Panc1 (cell line): Measurements from ENCODE around the gene BAMBI. TPM values are rescaled to one million over a fixed set of nuclear protein-coding genes. Genes with fewer than 3 reads are reported as not detected.

Source experiments
- ATAC-seq: fragments of 200-7000 bp; cut with Tn5 transposase; 2 replicates; pipeline ENCODE4 v1.9.1; 2020; ENCODE audit warnings: mild to moderate bottlenecking, moderate library complexity
- BruUV-seq: library from RNA; stranded (reverse); fragments of 400-500 nt; replicated peaks from 2 replicates; lab custom pipeline; 2021; lab: Mats Ljungman, UMichigan
- CTCF ChIA-PET: fragments of 300-600 bp; sonication (Branson Sonifier 250); formaldehyde crosslinking; loops from one replicate; lab custom pipeline; 2022; ENCODE audit warnings: antibody characterized with exemption; lab: Charles Lee
- POLR2A ChIA-PET: fragments of 300-600 bp; sonication (Branson Sonifier 250); formaldehyde crosslinking; loops from one replicate; lab custom pipeline; 2022; ENCODE audit warnings: antibody characterized with exemption; lab: Charles Lee
- DNase-seq: peaks from one replicate; pipeline ENCODE4 v3.0.0-alpha.2; 2010; ENCODE audit warnings: low read depth, low spot score
- H3K27ac ChIP-seq: 2 replicates; pipeline ENCODE4 v1.5.1; 2011; ENCODE audit warnings: mild to moderate bottlenecking, low read length, inconsistent platforms
- H3K27me3 ChIP-seq: fragments of 200-500 bp; sonication (Bioruptor generic); 2 replicates; pipeline ENCODE4 v1.6.0; 2014; ENCODE audit warnings: low read length, inconsistent platforms; ENCODE audit not compliant: control insufficient read depth, insufficient read depth
- H3K36me3 ChIP-seq: fragments of 200-500 bp; sonication (Bioruptor generic); 2 replicates; pipeline ENCODE4 v1.5.1; 2014; ENCODE audit warnings: inconsistent platforms, mild to moderate bottlenecking, low read length, moderate library complexity; ENCODE audit not compliant: control insufficient read depth, insufficient read depth
- H3K4me1 ChIP-seq: 2 replicates; pipeline ENCODE4 v1.5.1; 2011; ENCODE audit warnings: inconsistent platforms, mild to moderate bottlenecking, low read length, moderate library complexity; ENCODE audit not compliant: control insufficient read depth, insufficient read depth
- H3K4me3 ChIP-seq, 2 experiments: 2 replicates each; pipeline ENCODE4 v1.5.1; 2011 to 2012; ENCODE audit warnings: low read depth in 2 of 2, low read length in 2 of 2, mild to moderate bottlenecking in 2 of 2, inconsistent platforms in 1 of 2, moderate library complexity in 1 of 2
- H3K9me3 ChIP-seq: fragments of 200-500 bp; sonication (Bioruptor generic); 2 replicates; pipeline ENCODE4 v1.5.1; 2014; ENCODE audit warnings: low read depth, mild to moderate bottlenecking, inconsistent platforms, low read length, moderate library complexity; ENCODE audit not compliant: control insufficient read depth, insufficient read depth
- CTCF ChIP-seq: fragments of 450-650 bp; IDR thresholded peaks from 2 replicates; pipeline ENCODE4 v1.5.1; 2017; ENCODE audit warnings: mild to moderate bottlenecking
- POLR2AphosphoS5 ChIP-seq: IDR thresholded peaks from 2 replicates; pipeline ENCODE4 v1.6.1; 2012; ENCODE audit warnings: mild to moderate bottlenecking, low read depth, low read length, moderate library complexity
- REST ChIP-seq, 2 experiments: IDR thresholded peaks; 2 replicates each; pipeline ENCODE4 v1.6.1; 2011 to 2012; ENCODE audit warnings: low read depth in 2 of 2, control low read depth in 1 of 2, low read length in 1 of 2, mild to moderate bottlenecking in 1 of 2, moderate library complexity in 1 of 2; ENCODE audit not compliant: insufficient read depth in 1 of 2
- SIN3A ChIP-seq: IDR thresholded peaks from 2 replicates; pipeline ENCODE4 v1.6.1; 2012; ENCODE audit warnings: low read depth, mild to moderate bottlenecking, low read length, moderate library complexity, borderline replicate concordance; ENCODE audit not compliant: insufficient read depth
- TCF7L2 ChIP-seq: IDR thresholded peaks from 2 replicates; pipeline ENCODE4 v1.6.1; 2011; ENCODE audit warnings: mild to moderate bottlenecking, low read depth, low read length, inconsistent platforms
- in situ Hi-C: cut with HindIII; loops from 2 replicates; pipeline ENCODE4 v1.10.0; 2016; ENCODE audit warnings: low sequenced_read_pairs, low pct_unique_long_range_greater_than_20kb
- intact Hi-C: fragments of 100-400 bp; cut with micrococcal nuclease; formaldehyde crosslinking; loops from one replicate; pipeline ENCODE4 v1.10.0; 2022; ENCODE audit not compliant: unreplicated experiment
- total RNA-seq: library from RNA; stranded (reverse); gene quantifications from one replicate; pipeline ENCODE4 v1.2.1, GENCODE V29; 2021; ENCODE audit not compliant: unreplicated experiment

The BAMBI gene
- total RNA-seq, 1 experiment from 2014 or later: 3.9 TPM

GRCh38 chr10:28680358-28680752 lies 3.0 kb downstream of the BAMBI start:
- H3K36me3 ChIP-seq: peaks cover 3% of the 10 kb centered on the region; the same call in 1 of the 2 replicates
- CTCF ChIA-PET: no interaction called here
- in situ Hi-C loops: no loop called here
- peaks cover 10% of the 10 kb centered on the region for H3K4me1 ChIP-seq
- H3K9me3 ChIP-seq: no peaks in the 10 kb centered on the region
- DNase-seq (no peak), ATAC-seq (no peak)
- peaks cover 16% of the 10 kb centered on the region for H3K27me3 ChIP-seq
- intact Hi-C loops: no loop called here
- TF ChIP-seq POLR2AphosphoS5 (no peak), CTCF (0 out of 2 replicates have a peak, but pooled peaks have one; percentile 2)
- no peak overlapping the region for H3K4me3 ChIP-seq
- POLR2A ChIA-PET: no interaction called here
- no peak overlapping the region for H3K27ac ChIP-seq
- BruUV-seq: TSS peak; percentile 71

GRCh38 chr10:28681291-28681763 lies 4.0 kb downstream of the BAMBI start:
- peaks cover 3% of the 10 kb centered on the region; the same call in 1 of the 2 replicates for H3K36me3 ChIP-seq
- ChIA-PET CTCF (interaction anchor here (0.6 kb wide), 1 partner anchor 1808 kb away, joined by 3 read pairs; no protein-coding TSS in a partner anchor), POLR2A (no interaction called here)
- peaks cover 8% of the 10 kb centered on the region for H3K4me1 ChIP-seq
- no peak for ATAC-seq
- H3K9me3 ChIP-seq: no peaks in the 10 kb centered on the region
- in situ Hi-C loops (no loop called here), intact Hi-C loops (no loop called here)
- TF ChIP-seq SIN3A (no peak), REST (IDR thresholded peaks at IDR 0.05; ENCODE audit: insufficient read depth in 1 of 2, low read depth in 2 of 2, low read length in 1 of 2) (no peak), POLR2AphosphoS5 (no peak), CTCF (no peak), TCF7L2 (no peak)
- no peak overlapping the region for H3K27ac ChIP-seq
- no peak for DNase-seq
- BruUV-seq: no TSS peak
- H3K4me3 ChIP-seq: no peak overlapping the region
- peaks cover 10% of the 10 kb centered on the region for H3K27me3 ChIP-seq
